CD4-positive, alpha-beta T cell treated with Interleukin-6 at 100 ng/mL for 8 hours (primary cell): ENCODE data around the gene SDR9C7.
"Not testable (repeated sequence)": the region's sequence is repeated elsewhere in the genome, so short reads cannot be mapped to it uniquely, and the experiment has no call there.

ENCODE experiments used
- DNase-seq: peaks from one replicate; pipeline ENCODE4 v3.0.0-alpha.2; 2020; ENCODE audit warnings: mixed read lengths, low spot score

The SDR9C7 gene

DNA sequence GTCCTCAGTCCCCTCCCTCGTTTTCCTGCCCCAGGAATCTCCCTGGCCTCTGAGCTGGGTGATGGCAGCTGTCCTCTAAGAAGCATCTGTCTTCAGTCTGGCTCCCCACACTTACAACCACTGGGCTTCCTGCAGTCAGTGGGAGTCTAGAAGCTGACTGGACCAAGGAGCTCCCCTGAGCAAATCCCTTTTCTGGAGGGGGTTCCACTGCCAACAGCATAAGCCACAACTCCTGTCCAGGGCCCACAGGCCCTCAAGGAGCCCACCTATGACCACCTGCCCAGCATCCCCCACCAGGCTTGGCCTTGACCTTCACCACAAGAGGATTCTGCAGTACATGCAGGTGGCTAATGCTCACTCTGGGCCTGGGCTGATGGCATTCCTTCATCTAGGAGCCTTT, 19.1 kb upstream of the SDR9C7 start:
- no peak for DNase-seq

DNA sequence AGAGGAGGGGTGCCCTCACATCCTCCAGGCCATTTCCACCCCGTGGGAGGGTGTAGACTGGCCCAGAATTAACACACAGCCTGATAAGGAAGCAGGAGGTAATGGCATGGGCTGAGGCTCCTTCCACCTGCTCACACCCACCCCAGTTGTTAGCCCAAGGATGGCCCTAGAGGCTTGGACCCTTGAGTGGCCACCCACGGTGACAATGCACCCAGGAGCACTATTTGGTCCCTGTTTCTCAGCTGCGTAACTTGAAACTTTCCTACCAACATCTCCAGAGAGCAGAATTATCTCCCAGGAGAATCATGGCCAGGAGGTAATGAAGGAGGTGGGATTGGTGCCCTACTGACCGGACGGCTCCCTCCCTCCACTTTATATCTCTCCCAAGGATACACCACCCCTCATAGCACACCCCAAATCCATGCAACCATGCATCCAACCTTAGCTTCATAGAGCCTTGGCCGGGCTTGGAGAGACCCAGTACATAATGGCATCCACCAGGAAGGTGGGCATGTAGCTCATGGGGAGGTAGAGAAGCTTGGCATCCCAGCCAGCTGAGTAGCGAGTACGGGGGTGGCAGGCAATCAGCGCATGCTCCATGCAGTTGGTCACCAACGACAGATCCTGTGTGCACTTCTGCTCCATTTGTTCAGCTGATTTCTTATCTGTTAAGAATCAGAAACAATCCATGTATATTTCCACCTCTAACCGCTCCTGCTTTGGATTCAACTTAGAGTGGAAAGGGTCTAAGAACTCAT, 17.6 kb upstream of the SDR9C7 start:
- DNase-seq: no peak

- no peak for DNase-seq
These were observed 14.7 kb upstream of the SDR9C7 start for GRCh38 chr12:56948881-56949280.

- DNase-seq: no peak
These were observed 14.2 kb upstream of the SDR9C7 start for GRCh38 chr12:56948457-56948777.

DNA sequence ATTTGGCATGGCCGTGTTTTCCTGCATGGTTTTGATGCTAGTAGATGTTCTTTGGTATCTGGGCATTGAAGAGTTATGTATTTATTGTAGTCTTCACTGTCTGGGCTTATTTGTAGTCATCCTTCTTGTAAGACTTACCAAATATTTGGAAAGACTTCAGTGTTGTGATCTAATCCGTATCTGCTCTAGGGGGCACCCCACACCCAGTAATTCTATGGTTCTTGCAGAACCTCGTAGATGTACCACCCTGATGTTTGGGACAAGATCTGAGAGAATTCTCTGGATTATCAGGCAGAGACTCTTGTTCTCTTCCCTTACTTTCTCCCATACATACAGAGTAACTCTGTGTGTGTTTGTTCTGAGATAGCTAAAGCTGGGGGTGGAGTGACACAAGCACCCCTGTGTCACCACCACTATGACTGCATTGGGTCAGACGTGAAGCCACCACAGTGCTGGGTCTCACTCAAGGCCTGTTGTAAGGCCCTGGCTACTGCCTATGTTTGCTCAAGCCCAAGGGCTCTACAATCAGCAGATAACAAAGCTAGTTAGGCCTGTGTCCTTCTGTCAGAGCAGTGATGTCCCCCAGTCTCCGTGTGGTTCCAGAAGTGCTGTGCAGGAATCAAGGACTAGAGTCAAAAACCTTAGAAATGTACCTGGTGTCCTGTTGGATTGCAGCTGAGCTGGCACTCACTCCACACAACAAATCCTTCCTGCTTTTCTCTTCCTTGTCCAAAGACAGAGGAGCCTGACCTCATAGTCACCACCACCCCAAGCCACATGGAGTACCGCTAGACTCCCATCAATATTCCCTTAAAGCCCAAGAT, 13.6 kb upstream of the SDR9C7 start:
- no peak for DNase-seq

DNA sequence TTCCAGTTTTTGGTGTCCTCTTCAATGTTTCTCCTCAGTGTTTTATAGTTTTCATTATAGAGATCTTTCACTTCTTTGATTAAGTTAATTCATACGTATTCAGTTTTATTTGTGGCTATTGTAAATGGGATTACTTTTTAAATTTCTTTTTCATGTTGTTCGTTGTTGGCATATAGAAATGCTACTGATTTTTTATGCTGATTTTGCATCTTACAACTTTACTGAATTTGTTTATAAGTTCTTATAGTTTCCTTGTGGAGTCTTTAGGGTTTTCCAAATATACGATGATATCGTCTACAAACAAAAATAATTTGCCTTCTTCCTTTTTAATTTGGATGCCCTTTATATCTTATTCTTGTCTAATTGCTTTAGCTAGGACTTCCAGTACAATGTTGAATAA, 9.7 kb upstream of the SDR9C7 start:
- DNase-seq: no peak

DNA sequence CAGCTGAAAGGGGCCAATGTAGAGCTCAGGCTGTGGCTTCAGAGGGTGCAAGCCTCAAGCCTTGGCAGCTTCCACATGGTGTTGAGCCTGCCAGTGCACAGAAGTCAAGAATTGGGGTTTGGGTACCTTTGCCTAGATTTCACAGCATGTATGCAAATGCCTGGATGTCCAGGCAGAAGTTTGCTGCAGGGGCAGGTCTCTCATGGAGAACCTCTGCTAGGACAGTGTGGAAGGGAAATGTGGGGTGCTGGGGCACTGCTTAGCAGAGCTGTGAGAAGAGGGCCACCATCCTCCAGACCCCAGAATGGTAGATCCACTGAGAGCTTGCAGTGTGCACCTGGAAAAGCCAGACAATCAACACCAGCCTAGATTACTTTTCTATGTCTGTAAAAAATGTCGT, 9.2 kb upstream of the SDR9C7 start:
- DNase-seq: not testable (repeated sequence)

- DNase-seq: no peak
These were observed 7.2 kb upstream of the SDR9C7 start for GRCh38 chr12:56941299-56942017.

DNA sequence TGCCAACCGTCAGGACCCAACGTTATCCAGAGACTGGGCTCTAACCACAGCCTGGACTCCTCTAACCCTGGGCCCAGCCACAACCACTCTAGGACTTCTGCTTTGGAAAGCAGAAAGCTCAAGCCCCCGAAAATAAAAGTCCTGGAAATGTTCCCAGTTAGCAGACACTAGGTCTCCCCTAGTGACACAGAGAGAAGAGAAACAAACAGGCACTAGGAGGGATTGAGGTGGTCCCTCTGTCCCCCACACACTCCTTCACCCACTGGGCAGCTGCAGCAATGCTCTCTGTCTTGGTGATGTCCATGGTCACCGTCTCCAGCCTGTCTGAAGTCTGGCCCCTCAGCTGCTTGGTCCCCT, 6.7 kb upstream of the SDR9C7 start:
- DNase-seq: not testable (repeated sequence)

DNA sequence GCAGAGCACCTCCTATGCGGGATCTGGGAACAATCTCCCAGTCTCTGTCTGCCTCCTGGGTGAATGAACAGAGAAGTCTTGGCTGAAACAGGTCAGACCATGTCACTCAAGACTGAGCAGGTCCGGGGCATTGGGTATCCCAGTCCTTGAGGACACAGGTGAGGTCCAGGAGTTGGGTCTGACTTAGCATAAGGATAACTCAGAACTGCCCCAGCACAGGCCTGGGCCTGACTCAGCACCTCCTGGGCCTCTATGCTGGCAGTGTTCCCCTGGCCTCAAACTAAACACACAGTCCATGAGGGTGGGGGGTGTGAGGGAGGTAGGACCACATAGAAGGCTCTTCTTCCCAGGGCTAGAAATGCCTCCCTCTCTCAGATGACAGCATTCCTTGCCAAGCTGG, 1.5 kb upstream of the SDR9C7 start:
- no peak for DNase-seq

DNA sequence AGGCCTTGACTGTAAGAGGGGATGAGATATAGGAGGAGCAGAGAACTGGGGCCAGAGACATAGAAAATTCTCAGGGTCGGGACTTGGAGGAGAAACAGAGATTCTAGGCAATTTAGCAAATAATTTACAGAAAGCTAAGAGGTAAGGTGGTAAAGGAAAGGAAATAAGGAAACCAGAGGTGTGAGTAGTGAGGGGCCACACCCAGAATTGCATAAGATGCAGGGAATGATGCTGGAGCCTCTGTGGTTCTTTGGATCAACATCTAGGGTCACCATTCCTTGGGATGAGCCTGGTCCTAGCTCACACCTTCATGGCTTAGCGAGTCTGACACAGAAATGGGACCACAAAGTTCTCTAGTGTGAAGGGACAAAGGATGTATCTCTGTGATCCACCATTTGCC, 949 bp upstream of the SDR9C7 start:
- no peak for DNase-seq

DNA sequence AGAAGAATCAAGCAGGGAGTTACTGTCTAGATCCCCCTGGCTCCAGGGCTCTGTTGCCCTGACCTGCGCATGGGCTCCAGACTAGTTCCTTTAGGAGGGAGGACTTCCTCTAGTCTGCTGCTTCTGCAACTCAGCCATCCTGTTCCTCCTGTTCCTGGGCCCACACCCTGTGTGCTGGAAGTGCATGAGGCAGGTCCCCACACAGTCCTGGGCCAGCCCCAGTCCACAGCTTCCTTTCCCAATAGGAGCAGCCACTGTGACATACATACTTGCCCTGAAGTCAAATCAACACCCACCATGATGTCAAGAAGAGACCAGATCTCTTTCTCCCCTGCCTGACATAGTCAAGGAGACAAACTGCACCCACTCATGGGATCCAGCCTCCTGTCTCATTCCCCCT, 1.3 kb downstream of the SDR9C7 start:
- DNase-seq: no peak

DNA sequence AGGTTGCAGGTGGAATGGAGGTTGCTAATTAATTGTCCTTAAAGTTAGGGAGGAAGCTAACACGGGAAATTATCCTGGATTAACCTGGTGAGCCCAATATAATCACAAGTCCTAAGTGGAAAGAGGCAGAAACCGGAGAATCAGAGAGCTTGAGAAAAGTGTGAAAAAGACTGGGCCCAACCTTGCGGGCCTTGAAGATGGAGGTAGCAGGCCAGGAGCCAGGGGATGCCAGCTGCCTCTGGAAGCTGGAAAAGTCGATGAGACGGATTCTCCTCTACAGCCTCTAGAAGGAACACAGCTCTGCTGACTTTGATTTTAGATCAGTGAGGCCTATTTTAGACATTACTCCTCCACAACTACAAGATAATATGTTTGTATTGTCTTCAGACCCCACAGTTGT, 2.1 kb downstream of the SDR9C7 start:
- no peak for DNase-seq

DNA sequence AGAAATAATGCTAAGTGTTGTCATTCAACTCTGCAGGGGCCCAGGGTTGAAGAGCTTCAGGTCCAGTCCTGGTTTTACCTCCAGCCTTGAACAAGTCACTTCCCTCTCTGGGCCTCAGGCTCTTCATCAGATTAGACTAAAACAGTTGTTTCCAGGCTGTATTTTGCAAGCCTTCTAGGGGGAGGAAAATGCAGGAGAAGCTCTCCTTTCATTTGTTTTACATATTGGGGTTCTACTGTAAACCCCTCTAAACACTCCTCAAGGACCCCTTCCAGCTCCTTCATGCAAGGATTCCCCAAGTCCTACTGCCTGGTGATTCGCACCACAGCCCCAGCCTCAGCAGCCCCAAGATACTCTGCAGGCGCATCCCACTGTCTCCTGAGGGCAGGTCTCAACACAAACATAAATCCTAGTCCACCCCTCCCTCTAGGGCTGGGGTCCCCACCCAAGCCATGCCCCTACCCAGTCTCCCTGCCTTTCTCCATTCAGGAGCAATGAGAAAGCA, 2.7 kb downstream of the SDR9C7 start:
- no peak for DNase-seq

- no peak for DNase-seq
These were observed 4.0 kb downstream of the SDR9C7 start for GRCh38 chr12:56930241-56930640.

GRCh38 chr12:56929780-56930179, 4.4 kb downstream of the SDR9C7 start:
- DNase-seq: no peak

GRCh38 chr12:56928262-56928661, 5.9 kb downstream of the SDR9C7 start:
- no peak for DNase-seq

DNA sequence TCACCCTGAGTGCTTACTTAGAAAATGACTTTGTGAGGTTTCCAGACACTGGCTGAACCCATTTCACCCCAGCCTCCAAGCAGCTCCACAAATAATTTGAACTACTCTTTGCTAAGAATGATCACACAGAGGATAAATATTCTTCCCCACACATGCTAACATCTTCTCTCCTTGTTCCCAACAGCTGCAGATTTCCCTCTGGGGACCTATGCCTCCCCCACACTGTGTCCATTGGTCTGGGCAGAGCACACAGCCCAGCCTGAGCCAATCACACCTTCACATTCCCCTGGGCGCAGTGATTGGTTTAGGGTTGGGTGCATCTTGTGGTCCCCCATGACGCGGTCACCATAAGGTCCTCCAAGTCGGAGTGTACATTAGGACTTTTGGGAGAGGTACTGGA, 6.9 kb downstream of the SDR9C7 start:
- no peak for DNase-seq

DNA sequence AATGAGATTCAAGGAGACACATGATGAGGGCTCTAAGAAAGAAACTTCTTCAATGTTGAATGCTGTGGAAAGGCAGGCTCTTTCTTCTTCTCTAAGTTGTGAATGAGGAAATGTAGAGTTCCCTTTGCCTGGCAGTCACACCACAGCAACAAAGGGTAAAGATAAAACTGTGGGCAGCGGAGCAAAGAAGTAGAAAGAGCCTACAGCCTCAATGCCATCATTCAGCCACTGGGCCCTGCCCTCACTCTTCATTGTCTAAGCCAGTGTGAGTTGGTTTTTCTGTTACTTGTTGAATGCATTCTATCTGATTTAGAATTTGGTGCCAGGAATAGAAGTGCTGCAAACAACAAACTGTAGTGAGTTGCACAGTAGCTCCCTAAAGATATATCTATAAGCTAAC, 12.2 kb downstream of the SDR9C7 start:
- no peak for DNase-seq

DNA sequence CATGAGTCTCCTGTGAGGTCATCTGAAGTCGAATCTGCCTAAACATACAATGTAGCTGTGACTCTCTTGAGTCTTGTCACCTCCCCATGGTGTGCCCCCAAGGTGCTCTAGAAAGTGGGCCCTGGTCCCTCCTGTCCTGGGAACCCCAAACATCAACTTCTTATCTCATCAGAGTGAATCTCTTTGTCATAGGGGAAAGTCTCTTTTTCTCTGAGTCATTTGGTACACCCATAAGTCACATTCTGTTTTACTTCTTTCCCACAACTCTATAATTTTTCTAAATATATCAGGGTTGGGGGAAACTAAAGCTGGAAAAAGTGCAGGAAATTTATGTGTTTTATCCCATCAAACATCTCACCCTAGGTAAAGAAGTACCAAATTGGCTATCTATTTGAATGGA, 12.9 kb downstream of the SDR9C7 start:
- no peak for DNase-seq

DNA sequence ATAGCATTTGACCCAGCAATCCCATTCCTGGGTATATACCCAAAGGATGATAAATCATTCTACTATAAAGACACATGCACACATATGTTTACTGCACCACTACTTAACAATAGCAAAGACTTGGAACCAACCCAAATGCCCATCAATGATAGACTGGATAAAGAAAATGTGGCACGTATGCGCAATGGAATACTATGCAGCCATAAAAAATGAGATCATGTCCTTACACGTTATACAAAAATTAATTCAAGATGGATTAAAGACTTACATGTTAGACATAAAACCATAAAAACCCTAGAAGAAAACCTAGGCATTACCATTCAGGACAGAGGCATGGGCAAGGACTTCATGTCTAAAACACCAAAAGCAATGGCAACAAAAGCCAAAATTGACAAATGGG, 16.1 kb downstream of the SDR9C7 start:
- not testable (repeated sequence) for DNase-seq

DNA sequence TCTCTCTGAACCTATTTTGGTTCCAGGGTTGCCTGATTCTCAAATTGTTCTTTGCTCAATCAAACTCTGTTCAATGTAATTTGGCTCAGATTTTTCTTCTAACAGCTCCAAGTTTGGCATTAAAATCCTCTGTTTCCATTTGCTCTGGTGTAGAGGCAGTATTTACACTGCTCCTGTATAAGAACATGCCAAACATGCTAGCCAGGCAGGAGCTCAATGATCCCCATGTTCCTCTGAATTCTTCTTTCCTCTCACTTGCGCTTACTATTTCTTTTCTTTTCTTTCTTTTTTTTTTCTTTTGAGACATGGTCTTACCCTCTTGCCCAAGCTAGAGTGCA, 17.2 kb downstream of the SDR9C7 start:
- no peak for DNase-seq
